Neural cell (in vitro differentiated cells): ENCODE data around the gene MMP25. TPM values are rescaled to one million over a fixed set of nuclear protein-coding genes. Genes with fewer than 3 reads are reported as not detected.

Experiments used
- H2AFZ ChIP-seq: fragments of 200-600, 300-800 bp; sonication (generic), shearing (Covaris generic); 2 replicates; pipeline ENCODE4 v1.6.0; 2014; ENCODE audit warnings: low read depth, mild to moderate bottlenecking, antibody characterized with exemption, low read length, moderate library complexity
- H3F3A ChIP-seq: fragments of 200-600 bp; shearing (Covaris generic); 2 replicates; pipeline ENCODE4 v1.6.1; 2016; ENCODE audit warnings: mild to moderate bottlenecking, moderate library complexity, mixed read lengths, antibody characterized with exemption, low read length; ENCODE audit not compliant: insufficient read depth, poor library complexity, severe bottlenecking
- H3K27ac ChIP-seq: fragments of 200-600, 300-800 bp; sonication (generic), shearing (Covaris generic); 2 replicates; pipeline ENCODE4 v1.5.1; 2014; ENCODE audit warnings: mild to moderate bottlenecking, low read length, moderate library complexity
- H3K27me3 ChIP-seq: fragments of 300-800, 200-600 bp; sonication (generic), shearing (Covaris generic); 2 replicates; pipeline ENCODE4 v1.6.0; 2014; ENCODE audit warnings: mild to moderate bottlenecking, low read depth, low read length, moderate library complexity; ENCODE audit not compliant: insufficient read depth
- H3K36me3 ChIP-seq: fragments of 300-800, 200-600 bp; sonication (generic), shearing (Covaris generic); 2 replicates; pipeline ENCODE4 v1.5.1; 2014; ENCODE audit warnings: mild to moderate bottlenecking, antibody characterized with exemption, low read length, moderate library complexity; ENCODE audit not compliant: insufficient read depth
- H3K4me2 ChIP-seq: fragments of 300-800, 200-600 bp; sonication (generic), shearing (Covaris generic); 2 replicates; pipeline ENCODE4 v1.6.0; 2014; ENCODE audit warnings: mild to moderate bottlenecking, low read length
- H3K4me3 ChIP-seq: fragments of 300-800, 200-600 bp; sonication (generic), shearing (Covaris generic); 2 replicates; pipeline ENCODE4 v1.5.1; 2014; ENCODE audit warnings: mild to moderate bottlenecking, low read length, moderate library complexity
- H3K79me2 ChIP-seq: fragments of 200-600 bp; shearing (Covaris generic); replicated peaks from 2 replicates; pipeline ENCODE4 v1.6.0; 2014; ENCODE audit warnings: mild to moderate bottlenecking, low read length, moderate library complexity; ENCODE audit not compliant: insufficient read depth
- H3K9ac ChIP-seq: fragments of 300-800, 200-600 bp; sonication (generic), shearing (Covaris generic); 2 replicates; pipeline ENCODE4 v1.6.1; 2016; ENCODE audit warnings: mild to moderate bottlenecking, low read length, mixed read lengths
- H3K9me2 ChIP-seq: fragments of 200-600 bp; shearing (Covaris generic); 2 replicates; pipeline ENCODE4 v1.6.1; 2016; ENCODE audit warnings: mild to moderate bottlenecking, low read length, mixed read lengths; ENCODE audit not compliant: insufficient read depth
- H3K9me3 ChIP-seq: fragments of 200-600, 300-800 bp; sonication (generic), shearing (Covaris generic); 2 replicates; pipeline ENCODE4 v1.6.1; 2016; ENCODE audit warnings: mild to moderate bottlenecking, mixed run types, low read length, moderate library complexity, mixed read lengths
- H4K20me1 ChIP-seq: fragments of 200-600 bp; shearing (Covaris generic); 2 replicates; pipeline ENCODE4 v1.6.1; 2016; ENCODE audit warnings: mild to moderate bottlenecking, mixed run types; ENCODE audit not compliant: insufficient read depth
- CTCF ChIP-seq: fragments of 450-650 bp; IDR thresholded peaks from 2 replicates; pipeline ENCODE4 v1.5.1; 2014; ENCODE audit warnings: antibody characterized with exemption, mild to moderate bottlenecking, moderate library complexity; ENCODE audit not compliant: poor library complexity, severe bottlenecking
- EP300 ChIP-seq: fragments of 450-650 bp; conservative IDR thresholded peaks from 2 replicates; pipeline ENCODE4 v1.6.1; 2014; ENCODE audit warnings: antibody characterized with exemption, mild to moderate bottlenecking, moderate library complexity; ENCODE audit not compliant: poor library complexity, severe bottlenecking
- EZH2 ChIP-seq: fragments of 200-600, 300-800 bp; shearing (Covaris generic), sonication (generic); IDR thresholded peaks from 2 replicates; pipeline ENCODE4 v1.6.1; 2014; ENCODE audit warnings: antibody characterized with exemption, low read length, borderline replicate concordance, mild to moderate bottlenecking; ENCODE audit not compliant: insufficient read depth, poor library complexity, severe bottlenecking
- MXI1 ChIP-seq: fragments of 450-650 bp; conservative IDR thresholded peaks from 2 replicates; pipeline ENCODE4 v1.6.1; 2014; ENCODE audit warnings: antibody characterized with exemption, mild to moderate bottlenecking; ENCODE audit not compliant: poor library complexity, severe bottlenecking
- POLR2AphosphoS5 ChIP-seq: IDR thresholded peaks from 2 replicates; pipeline ENCODE4 v1.6.1; 2012
- RAD21 ChIP-seq: fragments of 450-650 bp; conservative IDR thresholded peaks from 2 replicates; pipeline ENCODE4 v1.6.1; 2014; ENCODE audit warnings: antibody characterized with exemption, mild to moderate bottlenecking, moderate library complexity
- SMC3 ChIP-seq: fragments of 450-650 bp; conservative IDR thresholded peaks from 2 replicates; pipeline ENCODE4 v1.6.1; 2014; ENCODE audit warnings: antibody characterized with exemption, mild to moderate bottlenecking, moderate library complexity; ENCODE audit not compliant: poor library complexity
- TAF1 ChIP-seq: IDR thresholded peaks from 2 replicates; pipeline ENCODE4 v1.6.1; 2012; ENCODE audit warnings: low read depth
- polyA plus RNA-seq: library from polyadenylated mRNA; depleted of rRNA; stranded (reverse); fragments of >200 nt; gene quantifications from 2 replicates; pipeline ENCODE4 v1.2.3, GENCODE V29; 2014
- TF ChIP-seq, protein P1 (sequence below): IDR thresholded peaks from 2 replicates; pipeline ENCODE4 v1.6.1; 2012; ENCODE audit warnings: borderline replicate concordance

MMP25 gene
- polyA plus RNA-seq, 1 donor from 2014 or later: not detected

DNA sequence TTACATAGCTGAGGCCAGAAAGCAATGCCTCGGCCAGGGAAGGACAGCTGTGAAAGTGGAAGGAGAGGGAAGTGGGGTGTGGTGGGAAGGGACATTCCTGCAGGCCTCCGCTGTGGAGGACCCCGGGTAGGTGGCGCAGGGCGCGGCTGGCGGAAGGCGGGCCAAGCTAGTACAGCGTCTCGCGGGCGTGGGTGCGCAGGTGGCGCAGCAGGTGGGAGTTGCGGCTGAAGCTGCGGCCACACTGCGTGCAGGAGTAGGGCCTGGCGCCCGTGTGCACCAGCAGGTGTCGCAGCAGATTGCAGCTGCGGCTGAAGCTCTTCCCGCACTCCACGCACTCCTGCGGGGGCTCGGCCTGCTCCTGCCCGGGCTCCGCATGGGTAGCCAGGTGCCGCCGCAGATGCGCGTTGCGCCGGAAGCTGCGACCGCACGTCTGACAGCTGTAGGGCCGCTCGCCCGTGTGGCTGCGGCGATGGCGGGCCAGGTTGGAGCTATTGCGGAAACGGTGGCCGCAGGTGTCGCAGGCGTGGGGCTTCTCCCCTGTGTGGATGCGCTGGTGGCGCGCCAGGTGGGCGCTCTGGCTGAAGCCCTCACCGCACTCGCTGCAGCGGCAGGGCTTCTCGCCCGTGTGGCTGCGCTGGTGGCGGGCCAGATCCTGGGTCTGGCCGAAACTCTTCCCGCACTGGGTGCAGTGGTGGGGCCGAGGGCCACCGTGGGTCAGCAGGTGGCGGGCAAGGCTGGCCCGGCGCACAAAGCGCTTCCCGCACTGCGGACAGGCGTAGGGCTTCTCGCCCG is 42.8 kb downstream of the MMP25 start:
- H3F3A ChIP-seq: no peaks in the 10 kb centered on the region
- H2AFZ ChIP-seq: no peak overlapping the region
- TF ChIP-seq MXI1: no peak
- TF ChIP-seq SMC3: no peak
- TF ChIP-seq, protein P1, sequence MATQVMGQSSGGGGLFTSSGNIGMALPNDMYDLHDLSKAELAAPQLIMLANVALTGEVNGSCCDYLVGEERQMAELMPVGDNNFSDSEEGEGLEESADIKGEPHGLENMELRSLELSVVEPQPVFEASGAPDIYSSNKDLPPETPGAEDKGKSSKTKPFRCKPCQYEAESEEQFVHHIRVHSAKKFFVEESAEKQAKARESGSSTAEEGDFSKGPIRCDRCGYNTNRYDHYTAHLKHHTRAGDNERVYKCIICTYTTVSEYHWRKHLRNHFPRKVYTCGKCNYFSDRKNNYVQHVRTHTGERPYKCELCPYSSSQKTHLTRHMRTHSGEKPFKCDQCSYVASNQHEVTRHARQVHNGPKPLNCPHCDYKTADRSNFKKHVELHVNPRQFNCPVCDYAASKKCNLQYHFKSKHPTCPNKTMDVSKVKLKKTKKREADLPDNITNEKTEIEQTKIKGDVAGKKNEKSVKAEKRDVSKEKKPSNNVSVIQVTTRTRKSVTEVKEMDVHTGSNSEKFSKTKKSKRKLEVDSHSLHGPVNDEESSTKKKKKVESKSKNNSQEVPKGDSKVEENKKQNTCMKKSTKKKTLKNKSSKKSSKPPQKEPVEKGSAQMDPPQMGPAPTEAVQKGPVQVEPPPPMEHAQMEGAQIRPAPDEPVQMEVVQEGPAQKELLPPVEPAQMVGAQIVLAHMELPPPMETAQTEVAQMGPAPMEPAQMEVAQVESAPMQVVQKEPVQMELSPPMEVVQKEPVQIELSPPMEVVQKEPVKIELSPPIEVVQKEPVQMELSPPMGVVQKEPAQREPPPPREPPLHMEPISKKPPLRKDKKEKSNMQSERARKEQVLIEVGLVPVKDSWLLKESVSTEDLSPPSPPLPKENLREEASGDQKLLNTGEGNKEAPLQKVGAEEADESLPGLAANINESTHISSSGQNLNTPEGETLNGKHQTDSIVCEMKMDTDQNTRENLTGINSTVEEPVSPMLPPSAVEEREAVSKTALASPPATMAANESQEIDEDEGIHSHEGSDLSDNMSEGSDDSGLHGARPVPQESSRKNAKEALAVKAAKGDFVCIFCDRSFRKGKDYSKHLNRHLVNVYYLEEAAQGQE: no peak
- no peak for TF ChIP-seq RAD21
- no peak for TF ChIP-seq EP300
- no peak for TF ChIP-seq TAF1
- TF ChIP-seq EZH2: no peak
- no peak overlapping the region for H3K9ac ChIP-seq
- H3K9me3 ChIP-seq: no peaks in the 10 kb centered on the region
- no peak overlapping the region for H3K27ac ChIP-seq
- no peaks in the 10 kb centered on the region for H3K36me3 ChIP-seq
- H3K79me2 ChIP-seq: no peaks in the 10 kb centered on the region
- H3K9me2 ChIP-seq: no peaks in the 10 kb centered on the region
- H3K4me3 ChIP-seq: no peak overlapping the region
- no peaks in the 10 kb centered on the region for H3K27me3 ChIP-seq
- no peaks in the 10 kb centered on the region for H4K20me1 ChIP-seq
- no peak overlapping the region for H3K4me2 ChIP-seq

DNA sequence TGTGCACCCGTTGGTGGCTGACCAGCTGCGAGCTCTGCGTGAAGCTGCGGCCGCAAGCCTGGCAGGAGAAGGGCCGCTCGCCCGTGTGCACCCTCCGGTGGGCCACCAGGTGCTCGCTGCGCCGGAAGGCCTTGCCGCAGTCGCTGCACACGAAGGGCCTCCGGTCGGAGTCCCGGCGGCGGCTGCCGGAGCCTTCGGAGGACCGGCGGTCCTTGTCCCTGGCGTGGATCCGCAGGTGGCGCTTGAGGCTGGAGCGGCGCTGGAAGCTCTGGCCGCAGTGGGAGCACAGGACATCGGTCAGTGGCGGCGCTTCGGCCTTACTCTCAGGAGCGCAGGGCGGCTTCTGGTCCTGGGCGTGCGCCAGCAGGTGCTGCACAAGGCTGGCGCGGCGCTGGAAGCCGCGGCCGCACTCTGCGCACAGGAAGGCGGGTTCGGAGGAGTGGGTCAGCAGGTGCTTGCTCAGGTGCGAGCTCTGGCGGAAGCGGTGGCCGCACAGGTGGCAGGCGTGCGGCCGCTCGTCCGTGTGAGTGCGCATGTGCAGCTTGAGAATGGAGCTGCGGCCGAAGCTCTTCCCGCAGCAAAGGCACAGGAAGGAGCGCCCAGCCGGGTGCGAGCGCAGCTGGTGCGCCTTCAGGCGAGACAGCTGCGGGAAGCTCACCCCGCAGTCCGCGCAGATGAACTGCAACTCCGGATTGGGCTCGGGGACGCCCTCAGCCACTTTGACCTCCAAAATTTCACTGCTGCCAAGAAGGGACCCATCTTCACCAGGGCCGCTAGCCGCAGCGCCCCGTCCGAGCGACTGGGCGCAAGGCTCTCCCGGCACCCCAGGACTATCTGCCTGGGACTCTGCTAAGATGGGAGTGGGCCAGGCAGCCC is 43.6 kb downstream of the MMP25 start:
- no peak overlapping the region for H3K4me3 ChIP-seq
- no peaks in the 10 kb centered on the region for H3K79me2 ChIP-seq
- TF ChIP-seq TAF1 (no peak), POLR2AphosphoS5 (no peak), CTCF (no peak), SMC3 (no peak), EZH2 (no peak), RAD21 (no peak), MXI1 (no peak), EP300 (no peak)
- TF ChIP-seq, protein P1: no peak
- H4K20me1 ChIP-seq: no peaks in the 10 kb centered on the region
- no peak overlapping the region for H3K27ac ChIP-seq
- H3K4me2 ChIP-seq: no peak overlapping the region
- no peak overlapping the region for H3K9ac ChIP-seq
- H2AFZ ChIP-seq: no peak overlapping the region
- no peaks in the 10 kb centered on the region for H3K27me3 ChIP-seq
- H3K36me3 ChIP-seq: no peaks in the 10 kb centered on the region
- H3K9me2 ChIP-seq: no peaks in the 10 kb centered on the region
- no peaks in the 10 kb centered on the region for H3F3A ChIP-seq
- H3K9me3 ChIP-seq: no peaks in the 10 kb centered on the region
